SU-DHL-6 (cell line): ENCODE data around the gene RABGGTA.

Experiments
- H2AFZ ChIP-seq: fragments of 200-600 bp; sonication (generic); 2 replicates; pipeline ENCODE4 v1.6.1; 2014; ENCODE audit warnings: low read depth, mild to moderate bottlenecking, moderate library complexity, mixed read lengths, antibody characterized with exemption, low read length; ENCODE audit not compliant: severe bottlenecking
- H3F3A ChIP-seq: fragments of 200-600 bp; shearing (Covaris generic); 2 replicates; pipeline ENCODE4 v1.6.0; 2016; ENCODE audit warnings: antibody characterized with exemption, mild to moderate bottlenecking; ENCODE audit not compliant: insufficient read depth
- H3K27ac ChIP-seq: fragments of 200-600 bp; sonication (generic); 2 replicates; pipeline ENCODE4 v1.5.1; 2016; ENCODE audit warnings: low read depth, mild to moderate bottlenecking, low read length, moderate library complexity, mixed read lengths
- H3K27me3 ChIP-seq: fragments of 200-600 bp; sonication (generic), shearing (Covaris generic); 2 replicates; pipeline ENCODE4 v1.6.0; 2014; ENCODE audit warnings: mild to moderate bottlenecking, low read length
- H3K36me3 ChIP-seq: fragments of 200-600 bp; sonication (generic); 2 replicates; pipeline ENCODE4 v1.6.1; 2014; ENCODE audit warnings: mild to moderate bottlenecking, low read length, mixed read lengths
- H3K4me2 ChIP-seq: fragments of 300-600, 200-600 bp; shearing (Covaris generic), sonication (generic); 2 replicates; pipeline ENCODE4 v1.6.0; 2014; ENCODE audit warnings: low read length, low read depth, mild to moderate bottlenecking; ENCODE audit not compliant: poor library complexity, severe bottlenecking
- H3K4me3 ChIP-seq: fragments of 200-600 bp; sonication (generic); 2 replicates; pipeline ENCODE4 v1.5.1; 2014; ENCODE audit warnings: antibody characterized with exemption, low read length, mild to moderate bottlenecking, mixed read lengths; ENCODE audit not compliant: insufficient read depth, poor library complexity, severe bottlenecking
- H3K79me2 ChIP-seq: fragments of 200-600 bp; sonication (generic); 2 replicates; pipeline ENCODE4 v1.6.1; 2014; ENCODE audit warnings: mild to moderate bottlenecking, low read length, moderate library complexity; ENCODE audit not compliant: insufficient read depth
- H3K9ac ChIP-seq: fragments of 200-600 bp; sonication (generic); 2 replicates; pipeline ENCODE4 v1.7.0; 2014; ENCODE audit warnings: mild to moderate bottlenecking, low read length
- H3K9me2 ChIP-seq: fragments of 200-600 bp; sonication (generic); replicated peaks from 2 replicates; pipeline ENCODE4 v1.6.1; 2014; ENCODE audit warnings: low read length; ENCODE audit not compliant: insufficient read depth
- H3K9me3 ChIP-seq: fragments of 200-600 bp; sonication (generic); 2 replicates; pipeline ENCODE4 v1.6.1; 2014; ENCODE audit warnings: low read length, mixed read lengths; ENCODE audit not compliant: insufficient read depth
- H4K20me1 ChIP-seq: fragments of 200-600 bp; sonication (generic); 2 replicates; pipeline ENCODE4 v1.6.1; 2014; ENCODE audit warnings: low read depth, mild to moderate bottlenecking, antibody characterized with exemption, low read length, moderate library complexity, mixed read lengths
- CTCF ChIP-seq: fragments of 200-600 bp; sonication (generic); IDR thresholded peaks from one replicate; pipeline ENCODE4 v1.5.1; 2017; ENCODE audit warnings: antibody characterized with exemption, mild to moderate bottlenecking, low read length, moderate library complexity; ENCODE audit not compliant: insufficient read depth, poor library complexity, severe bottlenecking
- EZH2phosphoT487 ChIP-seq: fragments of 200-600 bp; sonication (generic), shearing (Covaris generic); conservative IDR thresholded peaks from 2 replicates; pipeline ENCODE4 v1.6.1; 2018; ENCODE audit warnings: mild to moderate bottlenecking, antibody characterized with exemption, low read length, moderate library complexity, mixed read lengths

RABGGTA gene

DNA sequence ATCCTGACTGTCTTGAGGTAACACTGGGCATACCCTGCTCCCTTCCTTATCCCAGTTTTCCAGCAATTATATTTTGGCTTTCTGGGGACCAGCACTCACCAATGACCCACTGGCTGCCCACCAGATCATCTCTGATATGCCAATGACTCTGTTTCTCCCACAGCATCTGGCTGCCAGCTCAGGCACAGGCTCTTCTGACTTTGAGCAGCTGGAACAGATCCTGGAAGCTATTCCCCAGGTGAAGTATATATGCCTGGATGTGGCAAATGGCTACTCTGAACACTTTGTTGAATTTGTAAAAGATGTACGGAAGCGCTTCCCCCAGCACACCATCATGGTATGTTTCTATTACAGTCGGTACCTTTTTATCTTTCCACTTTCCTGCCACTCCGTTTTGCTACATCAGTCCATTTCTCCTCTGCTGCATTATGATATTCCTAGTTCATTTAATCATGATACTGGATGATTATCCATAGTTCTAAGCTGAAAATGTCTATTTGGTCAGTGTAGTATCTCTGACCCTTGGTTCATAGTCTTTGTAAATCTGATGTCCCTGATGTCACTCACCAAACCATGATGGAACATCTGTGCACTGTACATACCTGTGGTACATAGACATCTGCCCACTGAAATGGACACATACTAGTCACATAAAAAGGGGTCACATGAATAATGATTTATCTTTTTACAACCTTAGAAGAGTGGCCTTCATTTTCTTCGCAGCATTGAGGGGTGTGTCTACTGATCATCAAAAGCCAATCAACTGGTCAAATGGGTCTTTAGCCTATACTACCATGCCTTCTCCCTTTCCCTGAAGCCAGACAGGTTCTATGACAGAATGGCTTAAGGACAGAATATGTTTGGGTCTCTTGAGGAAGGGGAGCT, 35.4 kb downstream of the RABGGTA start:
- Histone ChIP-seq H3K9ac (no peak overlapping the region), H3K9me3 (no peaks in the 10 kb centered on the region), H3K36me3 (no peaks in the 10 kb centered on the region; the same call in 1 of the 2 replicates), H3F3A (peaks cover 13% of the 10 kb centered on the region; the same call in 1 of the 2 replicates), H3K4me2 (no peak overlapping the region), H3K9me2 (no peaks in the 10 kb centered on the region), H3K27me3 (no peaks in the 10 kb centered on the region), H3K27ac (no peak overlapping the region), H3K4me3 (no peak overlapping the region), H3K79me2 (peaks cover 21% of the 10 kb centered on the region), H4K20me1 (no peaks in the 10 kb centered on the region), H2AFZ (no peak overlapping the region)
- TF ChIP-seq CTCF (no peak), EZH2phosphoT487 (no peak)

DNA sequence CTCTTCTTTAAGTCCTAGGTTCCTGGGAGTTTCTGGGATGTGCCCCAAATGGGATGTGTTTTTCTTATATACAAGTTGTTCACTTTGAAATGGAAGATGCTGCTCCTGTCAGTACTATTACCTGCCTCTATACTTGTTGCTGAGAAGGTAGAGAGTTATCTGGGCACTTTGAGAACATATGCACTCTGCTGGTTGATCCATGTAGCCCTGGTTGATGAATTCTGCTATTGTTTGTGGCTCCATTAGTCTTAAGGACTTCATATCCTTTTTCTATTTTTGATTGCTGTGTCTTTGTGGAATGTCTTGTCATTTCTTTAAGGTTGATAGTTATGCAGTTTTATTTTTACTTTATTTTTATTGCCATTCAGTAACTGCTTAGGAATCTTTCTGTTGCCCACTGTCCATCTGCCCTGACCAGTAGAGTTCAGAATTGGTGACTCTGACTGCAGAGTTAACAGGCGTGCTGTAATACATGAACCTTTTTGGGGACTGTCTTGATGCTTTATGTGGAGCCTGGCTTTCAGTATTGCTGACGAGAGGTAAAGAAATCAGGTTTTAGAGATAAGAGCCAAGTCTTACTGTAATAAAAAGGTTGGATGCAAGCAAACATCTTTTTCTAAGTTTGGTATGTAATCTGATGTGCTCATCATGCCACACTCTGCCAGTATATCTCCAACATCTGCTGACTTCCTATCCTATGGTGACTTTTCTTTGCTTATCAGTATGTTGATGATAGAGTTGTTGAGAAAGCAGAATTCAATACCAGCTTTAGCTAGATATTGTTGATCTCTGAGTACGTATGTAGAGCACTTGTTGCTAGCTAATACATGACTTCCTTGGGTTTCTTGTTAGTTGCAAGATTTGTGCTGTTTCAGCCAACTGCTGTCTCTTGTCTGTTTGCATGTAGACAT, 37.0 kb downstream of the RABGGTA start:
- Histone ChIP-seq H3K27me3 (no peaks in the 10 kb centered on the region), H3K9me2 (no peaks in the 10 kb centered on the region), H3K79me2 (peaks cover 34% of the 10 kb centered on the region), H4K20me1 (no peaks in the 10 kb centered on the region), H3K4me2 (peak overlapping the region; percentile 85), H3K9me3 (no peaks in the 10 kb centered on the region), H3F3A (peaks cover 13% of the 10 kb centered on the region; the same call in 1 of the 2 replicates), H2AFZ (no peak overlapping the region), H3K36me3 (no peaks in the 10 kb centered on the region), H3K4me3 (no peak overlapping the region), H3K9ac (peak overlapping the region; percentile 81; the same call in 1 of the 2 replicates), H3K27ac (no peak overlapping the region)
- TF ChIP-seq EZH2phosphoT487: no peak

GRCh38 chr14:24233538-24233866, 37.9 kb downstream of the RABGGTA start:
- no peaks in the 10 kb centered on the region for H3K9me3 ChIP-seq
- H2AFZ ChIP-seq: no peak overlapping the region
- H3K4me2 ChIP-seq: peak overlapping the region; percentile 85
- H3K4me3 ChIP-seq: peak overlapping the region; percentile 99
- TF ChIP-seq EZH2phosphoT487 (no peak), CTCF (no peak)
- peak overlapping the region; percentile 81 for H3K9ac ChIP-seq
- H3K27me3 ChIP-seq: no peaks in the 10 kb centered on the region
- H3K79me2 ChIP-seq: peaks cover 42% of the 10 kb centered on the region
- no peaks in the 10 kb centered on the region for H3K9me2 ChIP-seq
- no peaks in the 10 kb centered on the region for H3K36me3 ChIP-seq
- peak overlapping the region; percentile 74; the same call in 1 of the 2 replicates for H3K27ac ChIP-seq
- peaks cover 14% of the 10 kb centered on the region; the same call in 1 of the 2 replicates for H3F3A ChIP-seq
- no peaks in the 10 kb centered on the region for H4K20me1 ChIP-seq
